ENCODE data around the gene SPATA31C1.

- no peak for TF ChIP-seq CTCF (IDR thresholded peaks at IDR 0.05)
- TF ChIP-seq POLR2AphosphoS5 (IDR thresholded peaks at IDR 0.05): no peak
- TF ChIP-seq POLR2A (IDR thresholded peaks at IDR 0.05): no peak
- no peak for TF ChIP-seq EP300 (IDR thresholded peaks at IDR 0.05)
Measured at GRCh38 chr9:87883274-87883673, 34.5 kb upstream of the SPATA31C1 start.
